ENCODE data around the gene MPPED2. TPM values are rescaled to one million over a fixed set of nuclear protein-coding genes. Genes with fewer than 3 reads are reported as not detected.
"Not testable (repeated sequence)": the region's sequence is repeated elsewhere in the genome, so short reads cannot be mapped to it uniquely, and the experiment has no call there.

MPPED2 gene
- total and polyA plus RNA-seq, 4 donors: 7.1 to 20.4 (median 7.9) TPM

GRCh38 chr11:30566482-30566881 is 19.7 kb downstream of the MPPED2 start:
- Histone ChIP-seq H3K4me3 (ENCODE audit: low read length in 2 of 2) (no peak overlapping the region), H3K36me3 (ENCODE audit: control insufficient read depth in 1 of 2, insufficient read depth in 2 of 2, low read length in 1 of 2) (no peaks in the 10 kb centered on the region), H3K27ac (ENCODE audit: low read depth in 1 of 2, low read length in 2 of 2) (peak overlapping the region; percentile 48 to 88), H3K4me1 (ENCODE audit: control insufficient read depth in 1 of 2, insufficient read depth in 2 of 2, low read length in 2 of 2) (peaks cover 3 to 12% of the 10 kb centered on the region in 2 donors), H3K27me3 (ENCODE audit: control insufficient read depth in 1 of 2, insufficient read depth in 2 of 2, low read length in 1 of 2) (no peaks in the 10 kb centered on the region), H3K9me3 (ENCODE audit: control insufficient read depth, low read length) (no peaks in the 10 kb centered on the region)
- 70 to 72% methylated on average over 3 of the region's 3 CpGs for WGBS, 2 donors
- intact Hi-C loops (cut with DNase I): no loop called here
- ATAC-seq (ENCODE audit: low FRiP score): no peak
- no peak for DNase-seq

- H3K9me3 ChIP-seq (ENCODE audit: control insufficient read depth, low read length): no peaks in the 10 kb centered on the region
- no peaks in the 10 kb centered on the region for H3K36me3 ChIP-seq (ENCODE audit: control insufficient read depth in 1 of 2, insufficient read depth in 2 of 2, low read length in 1 of 2)
- intact Hi-C loops (cut with DNase I): no loop called here
- no peak for ATAC-seq (ENCODE audit: low FRiP score)
- DNase-seq: no peak
- 81 to 88% methylated on average over 10 of the region's 10 CpGs for WGBS, 2 donors
- H3K27me3 ChIP-seq (ENCODE audit: control insufficient read depth in 1 of 2, insufficient read depth in 2 of 2, low read length in 1 of 2): no peaks in the 10 kb centered on the region
- H3K4me1 ChIP-seq (ENCODE audit: control insufficient read depth in 1 of 2, insufficient read depth in 2 of 2, low read length in 2 of 2): peaks cover 5 to 10% of the 10 kb centered on the region in 2 donors
- H3K4me3 ChIP-seq (ENCODE audit: low read length in 2 of 2): no peak overlapping the region
- no peak overlapping the region for H3K27ac ChIP-seq (ENCODE audit: low read depth in 1 of 2, low read length in 2 of 2)
Observed at GRCh38 chr11:30565027-30565426, 21.1 kb downstream of the MPPED2 start.

DNA sequence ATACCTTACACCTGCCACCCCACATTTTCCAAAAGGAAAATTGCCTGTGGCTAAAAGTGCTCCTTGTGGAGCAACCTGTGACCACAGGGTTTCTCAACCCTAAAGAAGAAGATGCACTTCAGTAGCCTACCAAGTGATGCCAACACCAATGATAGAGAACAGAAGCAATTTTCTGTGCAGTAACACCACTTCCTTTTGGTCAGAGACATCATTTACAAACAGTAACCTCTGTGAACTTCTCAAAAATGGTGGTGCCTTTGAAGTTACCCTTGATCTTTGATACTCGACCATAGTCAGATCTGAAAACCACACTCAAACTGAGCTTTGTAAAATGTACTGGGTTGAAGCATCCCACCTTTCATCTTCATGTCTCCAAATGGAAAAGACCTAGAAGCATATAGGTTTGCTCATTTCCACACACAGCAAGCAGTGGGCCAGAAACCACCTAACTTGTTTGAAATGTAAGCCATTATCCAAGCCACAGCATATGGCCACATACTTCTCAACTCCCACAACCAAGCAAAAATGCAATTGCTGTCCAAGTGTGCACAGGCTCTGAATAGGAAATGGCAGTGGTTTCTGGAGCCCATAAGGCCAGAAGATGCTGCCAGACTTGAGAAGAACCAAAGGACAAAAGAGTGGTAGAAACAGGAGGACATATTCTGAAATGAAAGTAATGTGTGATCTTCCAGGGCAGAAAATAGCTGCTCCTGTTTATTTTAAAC is 24.3 kb downstream of the MPPED2 start:
- Histone ChIP-seq H3K9me3 (ENCODE audit: control insufficient read depth, low read length) (no peaks in the 10 kb centered on the region), H3K4me1 (ENCODE audit: control insufficient read depth in 1 of 2, insufficient read depth in 2 of 2, low read length in 2 of 2) (peaks cover 2 to 4% of the 10 kb centered on the region in 2 donors), H3K27me3 (ENCODE audit: control insufficient read depth in 1 of 2, insufficient read depth in 2 of 2, low read length in 1 of 2) (no peaks in the 10 kb centered on the region), H3K36me3 (ENCODE audit: control insufficient read depth in 1 of 2, insufficient read depth in 2 of 2, low read length in 1 of 2) (no peaks in the 10 kb centered on the region), H3K27ac (ENCODE audit: low read depth in 1 of 2, low read length in 2 of 2) (peak overlapping the region in 1 of 2 donors; percentile 71), H3K4me3 (ENCODE audit: low read length in 2 of 2) (no peak overlapping the region)
- intact Hi-C loops (cut with DNase I): loop anchor here in 1 of 2 donors (5.0 kb wide), 1 partner anchor 75 kb away; no protein-coding TSS in a partner anchor
- WGBS, 2 donors: 89 to 97% methylated on average over 1 of the region's 1 CpG
- DNase-seq (no peak), ATAC-seq (ENCODE audit: low FRiP score) (no peak)

- H3K9me3 ChIP-seq (ENCODE audit: control insufficient read depth, low read length): no peaks in the 10 kb centered on the region
- ATAC-seq (ENCODE audit: low FRiP score) (no peak), DNase-seq (no peak)
- H3K27ac ChIP-seq (ENCODE audit: low read depth in 1 of 2, low read length in 2 of 2): peak overlapping the region; percentile 36 to 67
- intact Hi-C loops (cut with DNase I): loop anchor here in 1 of 2 donors (5.0 kb wide), 1 partner anchor 73 kb away; no protein-coding TSS in a partner anchor
- no peaks in the 10 kb centered on the region for H3K36me3 ChIP-seq (ENCODE audit: control insufficient read depth in 1 of 2, insufficient read depth in 2 of 2, low read length in 1 of 2)
- H3K27me3 ChIP-seq (ENCODE audit: control insufficient read depth in 1 of 2, insufficient read depth in 2 of 2, low read length in 1 of 2): no peaks in the 10 kb centered on the region
- peaks cover 2 to 4% of the 10 kb centered on the region in 2 donors for H3K4me1 ChIP-seq (ENCODE audit: control insufficient read depth in 1 of 2, insufficient read depth in 2 of 2, low read length in 2 of 2)
- 6 to 7% methylated on average over 7 of the region's 7 CpGs for WGBS, 2 donors
- peak overlapping the region; percentile 58 to 60 for H3K4me3 ChIP-seq (ENCODE audit: low read length in 2 of 2)
Observed at GRCh38 chr11:30560206-30561106, 25.7 kb downstream of the MPPED2 start.

DNA sequence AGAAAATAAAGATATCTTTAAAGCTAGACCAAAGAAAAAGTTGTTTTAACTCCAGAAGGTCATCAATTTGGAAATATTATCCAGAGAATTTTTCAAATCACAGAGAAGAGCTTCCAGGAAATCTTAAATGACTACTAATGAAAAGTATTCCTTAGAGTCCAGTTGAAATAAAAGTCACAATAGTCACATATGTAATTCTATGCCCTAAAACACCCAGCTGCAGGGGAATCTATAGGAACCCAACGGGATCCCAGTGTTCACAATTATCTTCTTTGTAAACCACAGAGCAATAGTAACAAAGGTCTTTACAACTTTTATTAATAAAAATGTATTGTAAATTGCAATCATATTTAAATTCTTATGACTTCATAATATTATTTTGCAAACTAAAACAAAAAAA is 27.1 kb downstream of the MPPED2 start:
- Histone ChIP-seq H3K27ac (ENCODE audit: low read depth in 1 of 2, low read length in 2 of 2) (no peak overlapping the region), H3K4me1 (ENCODE audit: control insufficient read depth in 1 of 2, insufficient read depth in 2 of 2, low read length in 2 of 2) (peaks cover 4 to 9% of the 10 kb centered on the region in 2 donors), H3K9me3 (ENCODE audit: control insufficient read depth, low read length) (no peaks in the 10 kb centered on the region), H3K4me3 (ENCODE audit: low read length in 2 of 2) (no peak overlapping the region), H3K36me3 (ENCODE audit: control insufficient read depth in 1 of 2, insufficient read depth in 2 of 2, low read length in 1 of 2) (no peaks in the 10 kb centered on the region), H3K27me3 (ENCODE audit: control insufficient read depth in 1 of 2, insufficient read depth in 2 of 2, low read length in 1 of 2) (no peaks in the 10 kb centered on the region)
- 96 to 100% methylated on average over 1 of the region's 1 CpG for WGBS, 2 donors
- intact Hi-C loops (cut with DNase I): no loop called here
- ATAC-seq (ENCODE audit: low FRiP score): no peak
- DNase-seq: no peak

GRCh38 chr11:30554587-30554986 is 31.6 kb downstream of the MPPED2 start:
- H3K27me3 ChIP-seq (ENCODE audit: control insufficient read depth in 1 of 2, insufficient read depth in 2 of 2, low read length in 1 of 2); H3K4me3 ChIP-seq (ENCODE audit: low read length in 2 of 2); DNase-seq; intact Hi-C loops (cut with DNase I); H3K27ac ChIP-seq (ENCODE audit: low read depth in 1 of 2, low read length in 2 of 2); H3K9me3 ChIP-seq (ENCODE audit: control insufficient read depth, low read length); ATAC-seq (ENCODE audit: low FRiP score); H3K36me3 ChIP-seq (ENCODE audit: control insufficient read depth in 1 of 2, insufficient read depth in 2 of 2, low read length in 1 of 2): not testable (repeated sequence)
- WGBS, 2 donors: 75% methylated on average over 6 of the region's 6 CpGs
- H3K4me1 ChIP-seq (ENCODE audit: control insufficient read depth in 1 of 2, insufficient read depth in 2 of 2, low read length in 2 of 2): peaks cover 4 to 17% of the 10 kb centered on the region in 2 donors

DNA sequence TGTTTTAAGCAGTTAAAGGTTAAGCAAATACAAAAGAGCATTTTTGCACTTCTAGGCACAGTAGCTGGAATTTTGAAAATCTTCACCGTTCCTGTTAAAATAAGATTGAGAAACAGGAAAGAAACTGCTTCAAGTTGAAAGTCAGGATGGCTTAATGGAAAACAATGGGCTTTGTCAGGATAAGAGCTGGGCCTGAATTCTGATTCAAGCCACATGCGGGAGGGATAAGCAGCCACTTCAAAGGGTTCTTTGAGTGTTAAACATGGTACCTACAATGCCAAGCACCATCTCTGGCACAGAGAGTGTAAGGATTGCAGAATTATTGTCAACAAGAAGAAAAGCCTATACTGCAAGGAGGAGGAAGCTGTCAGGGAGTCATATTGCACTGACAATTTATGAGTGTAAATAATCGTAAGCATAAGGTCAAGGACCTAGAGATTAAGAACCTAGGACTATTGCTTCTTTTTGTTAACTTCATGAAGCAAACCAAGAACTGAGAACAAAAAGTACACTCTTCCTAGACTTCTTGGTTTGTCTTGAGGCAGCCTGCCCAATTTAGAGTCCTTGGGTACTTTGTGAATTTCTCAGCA is 32.5 kb downstream of the MPPED2 start:
- Histone ChIP-seq H3K36me3 (ENCODE audit: control insufficient read depth in 1 of 2, insufficient read depth in 2 of 2, low read length in 1 of 2) (no peaks in the 10 kb centered on the region), H3K4me1 (ENCODE audit: control insufficient read depth in 1 of 2, insufficient read depth in 2 of 2, low read length in 2 of 2) (peaks cover 5 to 17% of the 10 kb centered on the region in 2 donors), H3K9me3 (ENCODE audit: control insufficient read depth, low read length) (no peaks in the 10 kb centered on the region), H3K27me3 (ENCODE audit: control insufficient read depth in 1 of 2, insufficient read depth in 2 of 2, low read length in 1 of 2) (no peaks in the 10 kb centered on the region), H3K4me3 (ENCODE audit: low read length in 2 of 2) (no peak overlapping the region), H3K27ac (ENCODE audit: low read depth in 1 of 2, low read length in 2 of 2) (no peak overlapping the region)
- WGBS, 2 donors: 46 to 56% methylated on average over 3 of the region's 3 CpGs
- ATAC-seq (ENCODE audit: low FRiP score) (no peak), DNase-seq (no peak)
- intact Hi-C loops (cut with DNase I): no loop called here

- Histone ChIP-seq H3K27ac (ENCODE audit: low read depth in 1 of 2, low read length in 2 of 2) (no peak overlapping the region), H3K9me3 (ENCODE audit: control insufficient read depth, low read length) (no peaks in the 10 kb centered on the region), H3K4me3 (ENCODE audit: low read length in 2 of 2) (no peak overlapping the region), H3K4me1 (ENCODE audit: control insufficient read depth in 1 of 2, insufficient read depth in 2 of 2, low read length in 2 of 2) (peaks cover 5 to 17% of the 10 kb centered on the region in 2 donors), H3K27me3 (ENCODE audit: control insufficient read depth in 1 of 2, insufficient read depth in 2 of 2, low read length in 1 of 2) (no peaks in the 10 kb centered on the region), H3K36me3 (ENCODE audit: control insufficient read depth in 1 of 2, insufficient read depth in 2 of 2, low read length in 1 of 2) (no peaks in the 10 kb centered on the region)
- DNase-seq: no peak
- intact Hi-C loops (cut with DNase I): no loop called here
- no peak for ATAC-seq (ENCODE audit: low FRiP score)
- WGBS, 2 donors: 76 to 82% methylated on average over 5 of the region's 5 CpGs
Observed at GRCh38 chr11:30552839-30553238, 33.3 kb downstream of the MPPED2 start.

All from aorta (tissue), 5 donors.